GM12878 (cell line): Measurements from ENCODE around the gene YIF1B.
"Not testable (repeated sequence)": the region's sequence is repeated elsewhere in the genome, so short reads cannot be mapped to it uniquely, and the experiment has no call there.

Source experiments
- CTCF ChIP-seq, 3 experiments: IDR thresholded peaks in 2 of 3; conservative IDR thresholded peaks in 1 of 3; 2 replicates each; pipeline ENCODE4 v1.5.1; 2011; ENCODE audit warnings: low read depth in 3 of 3, low read length in 3 of 3, mild to moderate bottlenecking in 3 of 3, control low read depth in 2 of 3, moderate library complexity in 2 of 3, inconsistent platforms in 1 of 3, mixed read lengths in 1 of 3; ENCODE audit not compliant: control insufficient read depth in 2 of 3, insufficient read depth in 1 of 3; ENCODE audit errors: extremely low read depth in 1 of 3
- EGR1 ChIP-seq, 2 experiments: IDR thresholded peaks; 1 replicate in 1 of 2; 2 replicates in 1 of 2; pipeline ENCODE4 v1.6.1; 2011 to 2012; ENCODE audit warnings: low read depth in 2 of 2, low read length in 2 of 2, borderline replicate concordance in 1 of 2, mild to moderate bottlenecking in 1 of 2, moderate library complexity in 1 of 2
- EP300 ChIP-seq, 2 experiments: fragments of 150-350 bp in 1 of 2; IDR thresholded peaks; 2 replicates each; pipeline ENCODE4 v1.6.1; 2011 to 2012; ENCODE audit warnings: low read depth in 2 of 2, low read length in 2 of 2, borderline replicate concordance in 1 of 2, improper control_type of control experiment in 1 of 2, inconsistent platforms in 1 of 2; ENCODE audit not compliant: control insufficient read depth in 1 of 2
- EZH2 ChIP-seq: IDR thresholded peaks from 2 replicates; pipeline ENCODE4 v1.6.1; 2012; ENCODE audit warnings: low read depth, mild to moderate bottlenecking, control low read depth, inconsistent platforms, low read length, borderline replicate concordance; ENCODE audit not compliant: control insufficient read depth
- HCFC1 ChIP-seq: fragments of 150-350 bp; IDR thresholded peaks from 2 replicates; pipeline ENCODE4 v1.6.1; 2014; ENCODE audit warnings: low read length
- MTA3 ChIP-seq: IDR thresholded peaks from 2 replicates; pipeline ENCODE4 v1.6.1; 2012; ENCODE audit warnings: low read length, inconsistent platforms, borderline replicate concordance
- POLR2A ChIP-seq: IDR thresholded peaks from 2 replicates; pipeline ENCODE4 v1.6.1; 2011; ENCODE audit warnings: low read depth, mild to moderate bottlenecking, low read length
- POLR2AphosphoS2 ChIP-seq: IDR thresholded peaks from 2 replicates; pipeline ENCODE4 v1.6.1; 2011; ENCODE audit warnings: low read depth, mild to moderate bottlenecking, low read length, improper control_type of control experiment, moderate library complexity
- TAF1 ChIP-seq: IDR thresholded peaks from 2 replicates; pipeline ENCODE4 v1.6.1; 2011; ENCODE audit warnings: mild to moderate bottlenecking, low read depth, low read length, borderline replicate concordance
- TF ChIP-seq, protein P1 (sequence below): IDR thresholded peaks from 2 replicates; pipeline ENCODE4 v1.6.1; 2012; ENCODE audit warnings: low read length, inconsistent platforms

DNA sequence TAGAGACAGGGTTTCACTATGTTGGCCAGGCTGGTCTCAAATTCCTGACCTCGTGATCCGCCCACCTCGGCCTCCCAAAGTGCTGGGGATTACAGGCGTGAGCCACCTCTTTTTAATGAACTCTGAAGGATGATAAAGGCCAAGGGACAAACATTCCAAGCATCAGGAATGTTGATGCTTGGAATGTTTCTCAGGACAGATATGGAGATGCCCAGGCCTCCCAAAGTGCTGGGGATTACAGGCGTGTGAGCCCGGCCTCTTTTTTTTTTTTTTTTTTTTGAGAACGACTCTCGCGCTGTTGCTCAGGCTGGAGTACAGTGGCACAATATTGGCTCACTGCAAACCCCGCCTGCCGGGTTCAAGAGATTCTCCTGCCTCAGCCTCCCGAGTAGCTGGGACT lies 53.8 kb downstream of the YIF1B start:
- not testable (repeated sequence) for TF ChIP-seq TAF1; POLR2A; EGR1 (IDR thresholded peaks at IDR 0.05; ENCODE audit: borderline replicate concordance in 1 of 2, low read depth in 2 of 2, low read length in 2 of 2); EP300 (IDR thresholded peaks at IDR 0.05; ENCODE audit: borderline replicate concordance in 1 of 2, control insufficient read depth in 1 of 2, low read depth in 2 of 2, low read length in 2 of 2); MTA3; POLR2AphosphoS2; CTCF (IDR thresholded peaks at IDR 0.05 in 2 of 3, conservative IDR thresholded peaks at IDR 0.05 in 1 of 3; ENCODE audit: control insufficient read depth in 2 of 3, extremely low read depth in 1 of 3, insufficient read depth in 1 of 3, low read depth in 3 of 3, low read length in 3 of 3); EZH2; HCFC1
- TF ChIP-seq, protein P1, sequence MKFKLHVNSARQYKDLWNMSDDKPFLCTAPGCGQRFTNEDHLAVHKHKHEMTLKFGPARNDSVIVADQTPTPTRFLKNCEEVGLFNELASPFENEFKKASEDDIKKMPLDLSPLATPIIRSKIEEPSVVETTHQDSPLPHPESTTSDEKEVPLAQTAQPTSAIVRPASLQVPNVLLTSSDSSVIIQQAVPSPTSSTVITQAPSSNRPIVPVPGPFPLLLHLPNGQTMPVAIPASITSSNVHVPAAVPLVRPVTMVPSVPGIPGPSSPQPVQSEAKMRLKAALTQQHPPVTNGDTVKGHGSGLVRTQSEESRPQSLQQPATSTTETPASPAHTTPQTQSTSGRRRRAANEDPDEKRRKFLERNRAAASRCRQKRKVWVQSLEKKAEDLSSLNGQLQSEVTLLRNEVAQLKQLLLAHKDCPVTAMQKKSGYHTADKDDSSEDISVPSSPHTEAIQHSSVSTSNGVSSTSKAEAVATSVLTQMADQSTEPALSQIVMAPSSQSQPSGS, result not testable (repeated sequence)
